T-helper 2 cell treated with Interferon-gamma antibody and Interleukin-4, amounts not matched to agents 100 ng/mL and 5 ng/mL, for 36 hours (primary cell): ENCODE measurements around the gene PGS1. TPM values are rescaled to one million over a fixed set of nuclear protein-coding genes. Genes with fewer than 3 reads are reported as not detected.

Experiments used
- intact Hi-C: fragments of 100-400 bp; cut with micrococcal nuclease; formaldehyde crosslinking; loops from one replicate; pipeline ENCODE4 v1.15.1; 2023
- total RNA-seq: library from RNA; stranded (reverse); gene quantifications from 2 replicates; pipeline ENCODE4 v1.2.3, GENCODE V29; 2022

PGS1 gene
- total RNA-seq, 1 donor from 2014 or later, result 61.2 TPM

- intact Hi-C loops, result loop anchor here (2.0 kb wide), 3 partner anchors 54 to 348 kb away; partner anchors contain the start of gene TMC8
Measured at GRCh38 chr17:78361225-78361701, 17.2 kb upstream of the PGS1 start.

- intact Hi-C loops, result no loop called here
Measured at GRCh38 chr17:78362232-78362631, 16.2 kb upstream of the PGS1 start.

GRCh38 chr17:78362671-78363070 is 15.8 kb upstream of the PGS1 start:
- intact Hi-C loops, result no loop called here

- intact Hi-C loops, result no loop called here
Measured at GRCh38 chr17:78364436-78365281, 13.8 kb upstream of the PGS1 start.

- intact Hi-C loops, result no loop called here
Measured at GRCh38 chr17:78365561-78366108, 12.8 kb upstream of the PGS1 start.

GRCh38 chr17:78366109-78366848 is 12.2 kb upstream of the PGS1 start:
- intact Hi-C loops, result no loop called here

GRCh38 chr17:78367193-78367592 is 11.3 kb upstream of the PGS1 start:
- intact Hi-C loops, result no loop called here

- intact Hi-C loops, result no loop called here
Measured at GRCh38 chr17:78368348-78368747, 10.1 kb upstream of the PGS1 start.

- intact Hi-C loops, result no loop called here
Measured at GRCh38 chr17:78368854-78369495, 9.5 kb upstream of the PGS1 start.

- intact Hi-C loops, result no loop called here
Measured at GRCh38 chr17:78369791-78370381, 8.6 kb upstream of the PGS1 start.

- intact Hi-C loops, result no loop called here
Measured at GRCh38 chr17:78371056-78371455, 7.4 kb upstream of the PGS1 start.

- intact Hi-C loops, result no loop called here
Measured at GRCh38 chr17:78372841-78373240, 5.6 kb upstream of the PGS1 start.

GRCh38 chr17:78374189-78374588 is 4.3 kb upstream of the PGS1 start:
- intact Hi-C loops, result no loop called here

GRCh38 chr17:78374631-78375274 is 3.7 kb upstream of the PGS1 start:
- intact Hi-C loops, result no loop called here

- intact Hi-C loops, result no loop called here
Measured at GRCh38 chr17:78375401-78376151, 2.9 kb upstream of the PGS1 start.

- intact Hi-C loops, result no loop called here
Measured at GRCh38 chr17:78376161-78376560, 2.3 kb upstream of the PGS1 start.

- intact Hi-C loops, result no loop called here
Measured at GRCh38 chr17:78377858-78378224, 608 bp upstream of the PGS1 start.

GRCh38 chr17:78379131-78379491 is 662 bp downstream of the PGS1 start:
- intact Hi-C loops, result no loop called here

- intact Hi-C loops, result no loop called here
Measured at GRCh38 chr17:78380370-78380769, 1.9 kb downstream of the PGS1 start.

GRCh38 chr17:78381601-78382232 is 3.3 kb downstream of the PGS1 start:
- intact Hi-C loops, result loop anchor here (1.0 kb wide), 1 partner anchor 21 kb away; the partner anchor contains the start of gene SOCS3
